Neural cell (in vitro differentiated cells): Measurements from ENCODE around the gene FAM13B. TPM values are rescaled to one million over a fixed set of nuclear protein-coding genes. Genes with fewer than 3 reads are reported as not detected.
"Not testable (repeated sequence)": the region's sequence is repeated elsewhere in the genome, so short reads cannot be mapped to it uniquely, and the experiment has no call there.

Source experiments
- H2AFZ ChIP-seq: fragments of 200-600, 300-800 bp; sonication (generic), shearing (Covaris generic); 2 replicates; pipeline ENCODE4 v1.6.0; 2014; ENCODE audit warnings: low read depth, mild to moderate bottlenecking, antibody characterized with exemption, low read length, moderate library complexity
- H3F3A ChIP-seq: fragments of 200-600 bp; shearing (Covaris generic); 2 replicates; pipeline ENCODE4 v1.6.1; 2016; ENCODE audit warnings: mild to moderate bottlenecking, moderate library complexity, mixed read lengths, antibody characterized with exemption, low read length; ENCODE audit not compliant: insufficient read depth, poor library complexity, severe bottlenecking
- H3K27ac ChIP-seq: fragments of 200-600, 300-800 bp; sonication (generic), shearing (Covaris generic); 2 replicates; pipeline ENCODE4 v1.5.1; 2014; ENCODE audit warnings: mild to moderate bottlenecking, low read length, moderate library complexity
- H3K27me3 ChIP-seq: fragments of 300-800, 200-600 bp; sonication (generic), shearing (Covaris generic); 2 replicates; pipeline ENCODE4 v1.6.0; 2014; ENCODE audit warnings: mild to moderate bottlenecking, low read depth, low read length, moderate library complexity; ENCODE audit not compliant: insufficient read depth
- H3K36me3 ChIP-seq: fragments of 300-800, 200-600 bp; sonication (generic), shearing (Covaris generic); 2 replicates; pipeline ENCODE4 v1.5.1; 2014; ENCODE audit warnings: mild to moderate bottlenecking, antibody characterized with exemption, low read length, moderate library complexity; ENCODE audit not compliant: insufficient read depth
- H3K4me2 ChIP-seq: fragments of 300-800, 200-600 bp; sonication (generic), shearing (Covaris generic); 2 replicates; pipeline ENCODE4 v1.6.0; 2014; ENCODE audit warnings: mild to moderate bottlenecking, low read length
- H3K4me3 ChIP-seq: fragments of 300-800, 200-600 bp; sonication (generic), shearing (Covaris generic); 2 replicates; pipeline ENCODE4 v1.5.1; 2014; ENCODE audit warnings: mild to moderate bottlenecking, low read length, moderate library complexity
- H3K79me2 ChIP-seq: fragments of 200-600 bp; shearing (Covaris generic); replicated peaks from 2 replicates; pipeline ENCODE4 v1.6.0; 2014; ENCODE audit warnings: mild to moderate bottlenecking, low read length, moderate library complexity; ENCODE audit not compliant: insufficient read depth
- H3K9ac ChIP-seq: fragments of 300-800, 200-600 bp; sonication (generic), shearing (Covaris generic); 2 replicates; pipeline ENCODE4 v1.6.1; 2016; ENCODE audit warnings: mild to moderate bottlenecking, low read length, mixed read lengths
- H3K9me2 ChIP-seq: fragments of 200-600 bp; shearing (Covaris generic); 2 replicates; pipeline ENCODE4 v1.6.1; 2016; ENCODE audit warnings: mild to moderate bottlenecking, low read length, mixed read lengths; ENCODE audit not compliant: insufficient read depth
- H3K9me3 ChIP-seq: fragments of 200-600, 300-800 bp; sonication (generic), shearing (Covaris generic); 2 replicates; pipeline ENCODE4 v1.6.1; 2016; ENCODE audit warnings: mild to moderate bottlenecking, mixed run types, low read length, moderate library complexity, mixed read lengths
- H4K20me1 ChIP-seq: fragments of 200-600 bp; shearing (Covaris generic); 2 replicates; pipeline ENCODE4 v1.6.1; 2016; ENCODE audit warnings: mild to moderate bottlenecking, mixed run types; ENCODE audit not compliant: insufficient read depth
- CTCF ChIP-seq: fragments of 450-650 bp; IDR thresholded peaks from 2 replicates; pipeline ENCODE4 v1.5.1; 2014; ENCODE audit warnings: antibody characterized with exemption, mild to moderate bottlenecking, moderate library complexity; ENCODE audit not compliant: poor library complexity, severe bottlenecking
- EP300 ChIP-seq: fragments of 450-650 bp; conservative IDR thresholded peaks from 2 replicates; pipeline ENCODE4 v1.6.1; 2014; ENCODE audit warnings: antibody characterized with exemption, mild to moderate bottlenecking, moderate library complexity; ENCODE audit not compliant: poor library complexity, severe bottlenecking
- POLR2AphosphoS5 ChIP-seq: IDR thresholded peaks from 2 replicates; pipeline ENCODE4 v1.6.1; 2012
- RAD21 ChIP-seq: fragments of 450-650 bp; conservative IDR thresholded peaks from 2 replicates; pipeline ENCODE4 v1.6.1; 2014; ENCODE audit warnings: antibody characterized with exemption, mild to moderate bottlenecking, moderate library complexity
- SMC3 ChIP-seq: fragments of 450-650 bp; conservative IDR thresholded peaks from 2 replicates; pipeline ENCODE4 v1.6.1; 2014; ENCODE audit warnings: antibody characterized with exemption, mild to moderate bottlenecking, moderate library complexity; ENCODE audit not compliant: poor library complexity
- TAF1 ChIP-seq: IDR thresholded peaks from 2 replicates; pipeline ENCODE4 v1.6.1; 2012; ENCODE audit warnings: low read depth
- polyA plus RNA-seq: library from polyadenylated mRNA; depleted of rRNA; stranded (reverse); fragments of >200 nt; gene quantifications from 2 replicates; pipeline ENCODE4 v1.2.3, GENCODE V29; 2014

Gene FAM13B
- polyA plus RNA-seq, 1 donor from 2014 or later = 61.6 TPM

GRCh38 chr5:138078006-138078643 lies 45.2 kb upstream of the FAM13B start:
- TF ChIP-seq POLR2AphosphoS5 (no peak), RAD21 (no peak), TAF1 (no peak)
- no peak overlapping the region for H2AFZ ChIP-seq
- no peak overlapping the region for H3K4me3 ChIP-seq
- no peaks in the 10 kb centered on the region for H3K9me2 ChIP-seq
- H3K36me3 ChIP-seq = no peaks in the 10 kb centered on the region
- H3K27ac ChIP-seq = no peak overlapping the region
- H3K9ac ChIP-seq = no peak overlapping the region
- H3K27me3 ChIP-seq = no peaks in the 10 kb centered on the region
- no peaks in the 10 kb centered on the region for H4K20me1 ChIP-seq
- no peaks in the 10 kb centered on the region for H3F3A ChIP-seq
- no peak overlapping the region for H3K4me2 ChIP-seq
- H3K79me2 ChIP-seq = no peaks in the 10 kb centered on the region
- H3K9me3 ChIP-seq = no peaks in the 10 kb centered on the region

GRCh38 chr5:138077064-138077696 lies 44.3 kb upstream of the FAM13B start:
- Histone ChIP-seq H3K4me2 (no peak overlapping the region), H3K9ac (no peak overlapping the region), H3K9me3 (no peaks in the 10 kb centered on the region), H3F3A (no peaks in the 10 kb centered on the region), H3K79me2 (no peaks in the 10 kb centered on the region), H3K27ac (no peak overlapping the region), H4K20me1 (no peaks in the 10 kb centered on the region), H2AFZ (no peak overlapping the region), H3K4me3 (no peak overlapping the region), H3K27me3 (no peaks in the 10 kb centered on the region), H3K9me2 (no peaks in the 10 kb centered on the region), H3K36me3 (no peaks in the 10 kb centered on the region)
- no peak for TF ChIP-seq POLR2AphosphoS5
- TF ChIP-seq SMC3 = peak; percentile 82
- peak; percentile 86 for TF ChIP-seq CTCF
- no peak for TF ChIP-seq EP300
- peak; percentile 78 for TF ChIP-seq RAD21

GRCh38 chr5:138070026-138070425 lies 37.1 kb upstream of the FAM13B start:
- not testable (repeated sequence) for H3K79me2 ChIP-seq, H3K9me2 ChIP-seq, H2AFZ ChIP-seq, H3K9me3 ChIP-seq, H3K27ac ChIP-seq, H3F3A ChIP-seq, H3K27me3 ChIP-seq, H3K36me3 ChIP-seq, H3K9ac ChIP-seq, H4K20me1 ChIP-seq, H3K4me2 ChIP-seq, H3K4me3 ChIP-seq
